Stimulated activated naive CD8-positive, alpha-beta T cell treated with anti-CD3 and anti-CD28 coated beads, Interleukin-15, Interleukin-2, amounts not matched to agents 100 U/mL and 50 U/mL, for 24 hours (primary cell): ENCODE measurements around the gene POLDIP2.

Source experiments
- ATAC-seq: fragments of 150-1000 bp; cut with Tn5 transposase; one replicate; pipeline ENCODE4 v1.10.0; 2021
- DNase-seq: peaks from one replicate; pipeline ENCODE4 v3.0.0; 2021

POLDIP2 gene

GRCh38 chr17:28317099-28317965 is 40.0 kb downstream of the POLDIP2 start:
- DNase-seq (no peak), ATAC-seq (no peak)

- DNase-seq (no peak), ATAC-seq (no peak)
Observed at GRCh38 chr17:28315846-28316705, 41.3 kb downstream of the POLDIP2 start.

DNA sequence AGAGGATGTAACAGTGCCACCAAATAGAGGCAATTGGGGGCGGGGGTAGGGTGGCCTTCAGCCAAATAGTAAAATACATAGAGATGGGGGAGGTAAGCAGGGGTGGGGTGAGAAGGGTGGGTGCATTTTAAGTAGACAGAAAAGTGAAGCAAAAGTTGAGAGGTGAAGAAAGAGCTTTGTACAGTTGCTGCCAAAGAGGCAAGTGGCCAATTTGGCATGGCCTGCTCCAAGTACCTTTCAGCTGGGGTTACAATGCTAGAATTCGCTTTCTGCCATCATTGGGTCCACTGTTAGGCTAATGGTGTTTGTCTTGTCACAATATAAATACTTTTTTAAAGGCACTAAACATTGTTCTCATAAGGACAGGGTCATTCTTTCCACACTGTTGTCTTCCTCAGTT is 43.5 kb downstream of the POLDIP2 start:
- ATAC-seq (no peak), DNase-seq (no peak)

- no peak for DNase-seq
- no peak for ATAC-seq
Observed at GRCh38 chr17:28306954-28307401, 50.3 kb downstream of the POLDIP2 start.

GRCh38 chr17:28298449-28298848 is 58.9 kb downstream of the POLDIP2 start:
- no peak for ATAC-seq

More at GRCh38 chr17:28298449-28298848, 58.9 kb downstream of the POLDIP2 start:
- no peak for DNase-seq
